Measurements from ENCODE around the gene TULP3.

- no peak for TF ChIP-seq POLR2AphosphoS5 (IDR thresholded peaks at IDR 0.05)
- TF ChIP-seq CTCF (IDR thresholded peaks at IDR 0.05), result no peak
- no peak for TF ChIP-seq POLR2A (IDR thresholded peaks at IDR 0.05)
Measured at GRCh38 chr12:2845280-2845679, 45.4 kb upstream of the TULP3 start.
